T-cell (primary cell): Measurements from ENCODE around the gene NUAK1. TPM values are rescaled to one million over a fixed set of nuclear protein-coding genes. Genes with fewer than 3 reads are reported as not detected.

Experiments
- ATAC-seq, 4 experiments: fragments of 200-7000 bp in 3 of 4; fragments of 150-1000 bp in 1 of 4; cut with Tn5 transposase; replicated peaks in 1 of 4; 1 replicate in 3 of 4; 2 replicates in 1 of 4; pipeline ENCODE4 v1.10.0; 2021; ENCODE audit warnings: moderate library complexity in 3 of 4, mild to moderate bottlenecking in 2 of 4, moderate number of reproducible peaks in 1 of 4
- CTCF ChIA-PET, 2 donors: fragments of 300-600 bp; sonication (Branson Sonifier 250); formaldehyde crosslinking; loops; one replicate each; lab custom pipeline; 2022; ENCODE audit warnings: antibody characterized with exemption in 2 of 2; lab: Charles Lee
- POLR2A ChIA-PET, 2 donors: fragments of 300-600 bp; sonication (Branson Sonifier 250); formaldehyde crosslinking; loops; one replicate each; lab custom pipeline; 2022; ENCODE audit warnings: antibody characterized with exemption in 2 of 2; lab: Charles Lee
- DNase-seq, 35 experiments: peaks; one replicate each; pipeline versions ENCODE4 v3.0.0 to v3.0.0-alpha.2; 2013 to 2023
- H3K27ac ChIP-seq: one replicate; pipeline ENCODE4 v1.5.1; 2013; ENCODE audit warnings: low read length
- H3K27me3 ChIP-seq, 2 experiments: replicated peaks in 1 of 2; 1 replicate in 1 of 2; 2 replicates in 1 of 2; pipeline versions ENCODE4 v1.6.1 to v1.7.0; 2013; ENCODE audit warnings: low read length in 1 of 2, mixed read lengths in 1 of 2; ENCODE audit not compliant: control insufficient read depth in 2 of 2, insufficient read depth in 2 of 2; ENCODE audit errors: extremely low read depth in 1 of 2
- H3K36me3 ChIP-seq, 2 donors: 1 replicate in 1 of 2; 2 replicates in 1 of 2; pipeline versions ENCODE4 v1.6.1 to v1.7.0; 2013; ENCODE audit warnings: low read length in 1 of 2; ENCODE audit not compliant: control insufficient read depth in 2 of 2, insufficient read depth in 1 of 2; ENCODE audit errors: extremely low read depth in 1 of 2
- H3K4me1 ChIP-seq, 2 experiments: 1 replicate in 1 of 2; 2 replicates in 1 of 2; pipeline versions ENCODE4 v1.6.1 to v1.7.0; 2013; ENCODE audit warnings: low read length in 2 of 2, mixed read lengths in 1 of 2; ENCODE audit not compliant: insufficient read depth in 2 of 2, control insufficient read depth in 1 of 2; ENCODE audit errors: extremely low read depth in 1 of 2
- H3K4me3 ChIP-seq, 2 donors: 1 replicate in 1 of 2; 2 replicates in 1 of 2; pipeline versions ENCODE4 v1.5.1 to v1.7.0; 2013; ENCODE audit warnings: mild to moderate bottlenecking in 2 of 2, low read length in 1 of 2, moderate library complexity in 1 of 2; ENCODE audit not compliant: control insufficient read depth in 1 of 2; ENCODE audit errors: extremely low read depth in 1 of 2
- H3K9me3 ChIP-seq: 2 replicates; pipeline ENCODE4 v1.7.0; 2013
- H3K27ac Mint-ChIP-seq, 2 donors: one replicate each; pipeline ENCODE4 v1.8.0; 2020 to 2021; ENCODE audit warnings: mild to moderate bottlenecking in 2 of 2, mixed read lengths in 2 of 2
- H3K27me3 Mint-ChIP-seq, 2 donors: one replicate each; pipeline ENCODE4 v1.8.0; 2021 to 2022; ENCODE audit warnings: mixed read lengths in 2 of 2
- H3K36me3 Mint-ChIP-seq: one replicate; pipeline ENCODE4 v1.8.0; 2021; ENCODE audit warnings: mixed read lengths
- H3K4me1 Mint-ChIP-seq, 3 donors: one replicate each; pipeline ENCODE4 v1.8.0; 2020 to 2022; ENCODE audit warnings: mixed read lengths in 3 of 3, mild to moderate bottlenecking in 1 of 3
- H3K4me3 Mint-ChIP-seq, 3 donors: one replicate each; pipeline ENCODE4 v1.8.0; 2020 to 2022; ENCODE audit warnings: mild to moderate bottlenecking in 3 of 3, mixed read lengths in 3 of 3, moderate library complexity in 3 of 3
- H3K9me3 Mint-ChIP-seq, 3 donors: one replicate each; pipeline ENCODE4 v1.8.0; 2020 to 2022; ENCODE audit warnings: mixed read lengths in 3 of 3
- WGBS: methylation state at CpG from one replicate; pipeline ENCODE4 v1.1.5; 2013; ENCODE audit warnings: missing lambda C conversion rate; ENCODE audit not compliant: insufficient coverage; 5-methylcytosine and 5-hydroxymethylcytosine counted together
- total RNA-seq, 35 experiments: library from RNA in 6 of 35; stranded (reverse) in 6 of 35; fragments of 120-200 nt in 1 of 35; gene quantifications; one replicate each; pipeline versions ENCODE4 v1.2.1 to v1.2.4 and lab custom pipeline; 2013 to 2026

The NUAK1 gene
- total RNA-seq, 5 donors from 2014 or later (not counting 1 experiment from before 2014, with no cell fraction given): 0.25 to 0.50 (median 0.30) TPM

DNA sequence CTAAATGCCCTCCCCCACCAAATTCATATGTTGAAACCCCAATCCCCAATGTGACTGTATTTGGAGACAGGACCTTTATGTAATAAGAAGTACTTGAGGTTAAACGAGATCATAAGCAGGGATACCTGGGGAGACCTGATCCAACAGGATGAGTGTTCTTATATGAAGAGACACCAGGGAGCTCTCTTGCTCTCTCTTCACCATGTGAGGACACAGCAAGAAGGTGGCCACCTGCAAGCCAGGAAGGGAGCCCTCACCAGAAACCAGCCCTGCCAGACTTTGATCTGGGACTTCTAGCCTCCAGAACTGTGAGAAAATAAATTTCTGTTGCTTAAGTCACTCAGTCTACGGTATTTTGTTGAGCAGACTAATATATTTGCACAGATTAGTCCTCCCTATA lies 113.6 kb downstream of the NUAK1 start:
- no peak overlapping the region for H3K27ac ChIP-seq
- H3K36me3 Mint-ChIP-seq: no peaks in the 10 kb centered on the region
- WGBS: no CpG with 5 or more reads among the region's 2 CpGs
- H3K4me3 Mint-ChIP-seq: no peak overlapping the region
- ATAC-seq (no peak), DNase-seq (no peak)
- H3K4me3 ChIP-seq: no peak overlapping the region
- peaks cover 0 to 9% (median under 1%) of the 10 kb centered on the region in 3 donors for H3K9me3 Mint-ChIP-seq
- H3K4me1 ChIP-seq: no peaks in the 10 kb centered on the region
- H3K27me3 ChIP-seq: no peaks in the 10 kb centered on the region
- H3K4me1 Mint-ChIP-seq: no peaks in the 10 kb centered on the region
- CTCF ChIA-PET: no interaction called here
- no peaks in the 10 kb centered on the region for H3K36me3 ChIP-seq
- H3K27ac Mint-ChIP-seq: no peak overlapping the region
- H3K9me3 ChIP-seq: no peaks in the 10 kb centered on the region
- POLR2A ChIA-PET: no interaction called here
- H3K27me3 Mint-ChIP-seq: peaks cover 16 to 32% of the 10 kb centered on the region in 2 donors

DNA sequence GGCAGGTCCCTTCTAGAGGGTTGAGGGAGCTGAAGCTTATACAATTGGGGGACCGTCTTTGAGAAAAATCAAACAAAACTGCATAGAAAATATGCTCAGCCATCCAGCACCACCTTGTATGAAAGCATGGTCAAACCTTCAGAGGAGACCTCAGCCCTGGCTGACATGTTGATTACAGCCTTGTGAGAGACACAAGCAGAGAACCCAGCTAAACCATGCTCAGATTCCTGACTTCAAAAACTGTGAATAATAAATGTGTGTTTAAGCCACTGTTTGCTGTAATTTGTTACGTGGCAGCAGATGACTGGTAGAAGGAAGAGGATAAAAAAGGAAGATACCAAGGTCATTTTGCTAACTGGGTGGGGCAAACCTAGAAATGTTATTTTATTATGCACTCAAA lies 115.7 kb downstream of the NUAK1 start:
- DNase-seq (no peak), ATAC-seq (no peak)
- Histone ChIP-seq H3K4me1 (no peaks in the 10 kb centered on the region), H3K4me3 (no peak overlapping the region), H3K27me3 (peaks cover 0 to 3% of the 10 kb centered on the region in 2 experiments), H3K27ac (no peak overlapping the region), H3K36me3 (no peaks in the 10 kb centered on the region), H3K9me3 (no peaks in the 10 kb centered on the region)
- POLR2A ChIA-PET: no interaction called here
- WGBS: 93% methylated on average over 2 of the region's 2 CpGs
- peaks cover 10 to 17% (median 13%) of the 10 kb centered on the region in 3 donors for H3K9me3 Mint-ChIP-seq
- H3K27ac Mint-ChIP-seq: no peak overlapping the region
- no peaks in the 10 kb centered on the region for H3K4me1 Mint-ChIP-seq
- H3K27me3 Mint-ChIP-seq: peaks cover 21 to 32% of the 10 kb centered on the region in 2 donors
- H3K4me3 Mint-ChIP-seq: no peak overlapping the region
- no peaks in the 10 kb centered on the region for H3K36me3 Mint-ChIP-seq
- CTCF ChIA-PET: no interaction called here

DNA sequence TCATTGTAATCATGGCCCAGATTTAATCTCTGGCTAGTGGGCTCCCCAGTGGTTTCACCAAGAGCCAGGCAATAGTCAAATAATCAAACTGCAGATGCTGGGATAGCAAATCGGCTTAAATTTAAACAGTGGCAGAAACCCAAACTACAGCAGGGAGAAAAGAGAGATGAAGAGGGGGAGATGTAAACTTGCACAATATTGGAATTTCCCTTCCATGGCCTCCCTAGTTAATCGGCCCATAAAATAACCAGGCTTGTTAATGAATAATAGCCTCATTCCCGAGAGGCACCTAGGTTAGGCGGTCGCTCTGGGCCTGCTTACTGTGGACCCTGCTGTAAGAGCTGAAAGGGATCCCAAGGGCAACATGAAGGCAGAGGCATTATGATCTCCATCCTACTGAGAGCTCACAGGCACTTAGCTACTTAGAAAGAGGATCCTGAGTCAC lies 116.2 kb downstream of the NUAK1 start:
- no peak for ATAC-seq
- no peaks in the 10 kb centered on the region for H3K36me3 Mint-ChIP-seq
- POLR2A ChIA-PET: no interaction called here

DNA sequence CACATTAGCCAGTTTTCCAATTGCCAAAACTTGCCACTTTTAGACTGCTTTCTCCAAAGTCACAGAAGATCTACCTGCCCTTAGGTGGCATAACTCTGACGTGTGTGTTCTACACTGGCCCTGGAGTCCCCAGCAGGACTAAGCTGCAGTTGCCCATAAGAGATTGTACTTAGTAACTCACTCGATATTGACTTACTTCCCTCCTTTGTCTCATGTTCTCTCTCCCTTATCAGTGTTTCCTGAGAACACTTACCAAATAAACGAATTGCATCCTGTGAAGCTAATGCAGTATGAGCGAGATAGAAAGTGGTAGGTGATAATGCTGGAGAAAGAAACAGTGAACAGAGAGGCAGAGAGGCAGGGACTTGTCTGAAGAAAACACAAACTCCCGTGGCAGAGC lies 117.2 kb downstream of the NUAK1 start:
- Histone ChIP-seq H3K27ac (no peak overlapping the region), H3K36me3 (no peaks in the 10 kb centered on the region), H3K4me1 (no peaks in the 10 kb centered on the region), H3K27me3 (peaks cover 0 to 3% of the 10 kb centered on the region in 2 experiments), H3K4me3 (no peak overlapping the region), H3K9me3 (no peaks in the 10 kb centered on the region)
- no peak overlapping the region for H3K4me3 Mint-ChIP-seq
- WGBS: 34% methylated on average over 2 of the region's 5 CpGs
- peaks cover 13 to 17% (median 17%) of the 10 kb centered on the region in 3 donors for H3K9me3 Mint-ChIP-seq
- ChIA-PET POLR2A (no interaction called here), CTCF (no interaction called here)
- H3K36me3 Mint-ChIP-seq: no peaks in the 10 kb centered on the region
- ATAC-seq: no peak
- H3K4me1 Mint-ChIP-seq: no peaks in the 10 kb centered on the region
- H3K27ac Mint-ChIP-seq: no peak overlapping the region
- no peak for DNase-seq
- H3K27me3 Mint-ChIP-seq: peaks cover 11 to 22% of the 10 kb centered on the region in 2 donors

More for the DNA sequence above, 116.2 kb downstream of the NUAK1 start:
- Mint-ChIP-seq H3K9me3 (peaks cover 13 to 17% (median 15%) of the 10 kb centered on the region in 3 donors), H3K27ac (no peak overlapping the region), H3K4me3 (no peak overlapping the region), H3K27me3 (peaks cover 17 to 28% of the 10 kb centered on the region in 2 donors), H3K4me1 (no peaks in the 10 kb centered on the region)
- peaks cover 0 to 3% of the 10 kb centered on the region in 2 experiments for H3K27me3 ChIP-seq
- CTCF ChIA-PET: no interaction called here
- no peak overlapping the region for H3K27ac ChIP-seq
- H3K36me3 ChIP-seq: no peaks in the 10 kb centered on the region
- DNase-seq: no peak
- H3K4me3 ChIP-seq: no peak overlapping the region
- 80% methylated on average over 1 of the region's 5 CpGs for WGBS
- H3K4me1 ChIP-seq: no peaks in the 10 kb centered on the region
- no peaks in the 10 kb centered on the region for H3K9me3 ChIP-seq

DNA sequence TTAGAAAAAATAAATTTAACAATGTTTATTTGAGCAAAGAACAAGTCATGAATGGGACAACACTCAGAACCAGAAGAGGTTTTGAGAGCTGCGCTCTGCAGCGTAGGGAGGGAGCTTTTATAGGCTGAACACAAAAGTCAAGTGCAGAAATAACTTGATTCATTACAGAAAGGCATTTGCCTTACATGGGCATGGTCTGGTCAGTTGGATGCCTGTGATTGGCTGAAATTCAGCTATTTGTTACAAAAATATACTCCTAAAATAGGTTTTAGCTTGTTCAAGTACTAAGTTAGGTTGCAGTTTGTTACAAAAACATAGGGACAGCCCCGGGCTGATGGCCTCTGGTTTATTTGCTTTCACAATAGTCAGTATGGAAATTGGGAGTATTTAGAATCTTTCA lies 118.0 kb downstream of the NUAK1 start:
- no peak for ATAC-seq
- H3K4me1 Mint-ChIP-seq: no peaks in the 10 kb centered on the region
- 88% methylated on average over 2 of the region's 3 CpGs for WGBS
- DNase-seq: no peak
- H3K9me3 Mint-ChIP-seq: peaks cover 13 to 20% (median 14%) of the 10 kb centered on the region in 3 donors
- H3K27me3 Mint-ChIP-seq: peaks cover 7 to 18% of the 10 kb centered on the region in 2 donors
- no peaks in the 10 kb centered on the region for H3K36me3 Mint-ChIP-seq
- H3K27me3 ChIP-seq: peaks cover 0 to 3% of the 10 kb centered on the region in 2 experiments
- no peak overlapping the region for H3K27ac Mint-ChIP-seq
- H3K27ac ChIP-seq: no peak overlapping the region
- H3K4me1 ChIP-seq: no peaks in the 10 kb centered on the region
- no peaks in the 10 kb centered on the region for H3K36me3 ChIP-seq
- H3K4me3 ChIP-seq: no peak overlapping the region
- H3K4me3 Mint-ChIP-seq: no peak overlapping the region
- ChIA-PET CTCF (no interaction called here), POLR2A (no interaction called here)
- H3K9me3 ChIP-seq: no peaks in the 10 kb centered on the region

DNA sequence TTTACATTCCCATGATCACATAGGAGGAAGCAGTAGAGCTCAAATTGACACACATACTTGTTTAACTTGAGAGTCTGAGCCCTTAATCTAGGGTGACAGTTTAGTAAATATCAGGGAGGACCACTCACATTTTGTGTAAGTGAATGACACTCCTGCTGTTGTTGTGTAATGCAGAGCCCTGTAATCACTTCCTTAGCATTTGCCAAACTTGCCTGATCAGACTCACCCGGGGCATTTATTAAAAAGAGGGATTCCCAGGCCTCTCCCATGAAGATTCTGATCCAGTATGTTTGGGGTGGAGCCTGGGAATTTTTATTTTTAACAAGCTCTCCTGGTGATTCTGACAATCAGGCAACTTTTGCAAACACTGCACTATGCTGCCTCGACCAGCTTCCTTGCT lies 119.6 kb downstream of the NUAK1 start:
- H3K36me3 ChIP-seq: no peaks in the 10 kb centered on the region
- H3K4me1 ChIP-seq: no peaks in the 10 kb centered on the region
- ChIA-PET CTCF (no interaction called here), POLR2A (no interaction called here)
- no peak overlapping the region for H3K4me3 Mint-ChIP-seq
- DNase-seq (no peak), ATAC-seq (no peak)
- H3K27me3 Mint-ChIP-seq: peaks cover 8 to 18% of the 10 kb centered on the region in 2 donors
- H3K27me3 ChIP-seq: peaks cover 0 to 4% of the 10 kb centered on the region in 2 experiments
- H3K27ac Mint-ChIP-seq: no peak overlapping the region
- H3K9me3 Mint-ChIP-seq: peaks cover 13 to 20% (median 14%) of the 10 kb centered on the region in 3 donors
- WGBS: 50% methylated on average over 1 of the region's 2 CpGs
- no peaks in the 10 kb centered on the region for H3K9me3 ChIP-seq
- H3K4me1 Mint-ChIP-seq: no peaks in the 10 kb centered on the region
- no peak overlapping the region for H3K4me3 ChIP-seq
- H3K27ac ChIP-seq: no peak overlapping the region
- H3K36me3 Mint-ChIP-seq: no peaks in the 10 kb centered on the region

DNA sequence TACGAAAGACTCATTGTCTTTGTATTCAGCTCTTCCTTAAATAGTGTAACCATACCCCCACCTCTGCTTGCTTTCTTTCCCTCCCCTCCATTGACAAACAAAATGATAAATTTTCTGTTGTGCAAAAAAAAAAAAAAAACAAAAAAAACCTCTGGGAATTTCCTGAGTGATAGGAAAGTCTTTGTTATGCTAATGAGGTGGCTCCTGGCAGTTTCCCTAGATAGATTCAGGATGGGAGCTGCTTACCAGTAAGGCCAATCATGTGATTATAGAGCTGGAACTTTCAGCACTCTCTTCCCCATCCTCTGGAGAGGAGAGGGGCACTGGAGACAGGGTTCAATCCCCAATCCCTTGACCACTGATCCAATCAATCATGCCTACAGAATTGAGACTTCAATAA lies 120.5 kb downstream of the NUAK1 start:
- ChIA-PET POLR2A (no interaction called here), CTCF (no interaction called here)
- Mint-ChIP-seq H3K27me3 (peaks cover 11 to 18% of the 10 kb centered on the region in 2 donors), H3K36me3 (no peaks in the 10 kb centered on the region), H3K27ac (no peak overlapping the region), H3K9me3 (peaks cover 13 to 20% (median 14%) of the 10 kb centered on the region in 3 donors), H3K4me1 (no peaks in the 10 kb centered on the region), H3K4me3 (no peak overlapping the region)
- DNase-seq (no peak), ATAC-seq (no peak)
- H3K27ac ChIP-seq: no peak overlapping the region
- H3K9me3 ChIP-seq: no peaks in the 10 kb centered on the region
- H3K27me3 ChIP-seq: peaks cover 0 to 10% of the 10 kb centered on the region in 2 experiments
- H3K36me3 ChIP-seq: no peaks in the 10 kb centered on the region
- no peaks in the 10 kb centered on the region for H3K4me1 ChIP-seq
- H3K4me3 ChIP-seq: no peak overlapping the region
- no CpG with 5 or more reads among the region's 1 CpG for whole genome bisulfite sequencing
